NCI-H82 treated with DMSO at 0.1 percent for 48 hours (cell line): ENCODE results near the gene TNIK.

Experiments used
- DNase-seq: peaks from one replicate; lab custom pipeline; 2025; ENCODE audit not compliant: unreplicated experiment; lab: John Stamatoyannopoulos, UW

Gene TNIK

GRCh38 chr3:171058873-171059603 is 401.2 kb downstream of the TNIK start:
- DNase-seq: no peak

GRCh38 chr3:171058058-171058457 is 402.1 kb downstream of the TNIK start:
- DNase-seq: no peak

- DNase-seq: no peak
These were observed 403.1 kb downstream of the TNIK start for GRCh38 chr3:171057072-171057471.

- DNase-seq: no peak
These were observed 403.7 kb downstream of the TNIK start for GRCh38 chr3:171056528-171056927.

- DNase-seq: no peak
These were observed 404.6 kb downstream of the TNIK start for GRCh38 chr3:171055336-171056178.

- no peak for DNase-seq
These were observed 405.3 kb downstream of the TNIK start for GRCh38 chr3:171054921-171055320.

- DNase-seq: no peak
These were observed 406.0 kb downstream of the TNIK start for GRCh38 chr3:171054231-171054630.

- DNase-seq: peak; percentile 80
These were observed 410.3 kb downstream of the TNIK start for GRCh38 chr3:171049861-171050444.

- no peak for DNase-seq
These were observed 413.4 kb downstream of the TNIK start for GRCh38 chr3:171046760-171047159.

- DNase-seq: no peak
These were observed 415.1 kb downstream of the TNIK start for GRCh38 chr3:171044835-171045793.

GRCh38 chr3:171044384-171044783 is 415.8 kb downstream of the TNIK start:
- no peak for DNase-seq

GRCh38 chr3:171039674-171040073 is 420.5 kb downstream of the TNIK start:
- no peak for DNase-seq

GRCh38 chr3:171038342-171038741 is 421.9 kb downstream of the TNIK start:
- DNase-seq: no peak

- peak; percentile 36 for DNase-seq
These were observed 431.4 kb downstream of the TNIK start for GRCh38 chr3:171028779-171029232.

GRCh38 chr3:171028025-171028778 is 432.0 kb downstream of the TNIK start:
- no peak for DNase-seq

- DNase-seq: no peak
These were observed 433.5 kb downstream of the TNIK start, which contains the start of gene SLC2A2 for GRCh38 chr3:171026597-171027293. Gene SLC2A2, minus strand, starts transcription at chr3:171026720. Its CDS starts 50 bp downstream, at chr3:171026670.

- DNase-seq: no peak
These were observed 436.6 kb downstream of the TNIK start for GRCh38 chr3:171023566-171023965.

GRCh38 chr3:171021377-171021776 is 438.8 kb downstream of the TNIK start:
- no peak for DNase-seq
